Natural killer cell (primary cell): Measurements from ENCODE around the gene PIEZO1. TPM values are rescaled to one million over a fixed set of nuclear protein-coding genes. Genes with fewer than 3 reads are reported as not detected.
A peak's percentile ranks its signal among the peaks of the same experiment; 100 is the strongest.

ENCODE experiments used
- ATAC-seq, 3 donors: fragments of 150-1000 bp in 2 of 3; fragments of 200-7000 bp in 1 of 3; cut with Tn5 transposase; 1 replicate in 1 of 3; 2 replicates in 2 of 3; pipeline ENCODE4 v1.10.0; 2021; ENCODE audit warnings: mild to moderate bottlenecking in 2 of 3, moderate library complexity in 2 of 3
- DNase-seq, 2 donors: peaks; one replicate each; pipeline versions ENCODE4 v3.0.0 to v3.0.0-alpha.2; 2013 to 2021; ENCODE audit warnings: mixed read lengths in 1 of 2
- H3K27ac ChIP-seq: one replicate; pipeline ENCODE4 v1.5.1; 2013; ENCODE audit warnings: mild to moderate bottlenecking, low read length
- H3K27me3 ChIP-seq: one replicate; pipeline ENCODE4 v1.6.1; 2013; ENCODE audit warnings: low read length; ENCODE audit not compliant: control insufficient read depth, insufficient read depth
- H3K36me3 ChIP-seq: one replicate; pipeline ENCODE4 v1.6.1; 2013; ENCODE audit warnings: low read length; ENCODE audit not compliant: control insufficient read depth, insufficient read depth
- H3K4me1 ChIP-seq: one replicate; pipeline ENCODE4 v1.6.1; 2013; ENCODE audit warnings: low read length; ENCODE audit not compliant: control insufficient read depth, insufficient read depth
- H3K4me3 ChIP-seq: one replicate; pipeline ENCODE4 v1.5.1; 2013; ENCODE audit warnings: low read length
- H3K9me3 ChIP-seq: one replicate; pipeline ENCODE4 v1.6.1; 2013; ENCODE audit warnings: low read length; ENCODE audit not compliant: control insufficient read depth, insufficient read depth
- H3K27ac Mint-ChIP-seq, 2 donors: one replicate each; pipeline ENCODE4 v1.8.0; 2022; ENCODE audit warnings: mild to moderate bottlenecking in 2 of 2, mixed read lengths in 2 of 2, moderate library complexity in 1 of 2
- H3K27me3 Mint-ChIP-seq, 2 donors: one replicate each; pipeline ENCODE4 v1.8.0; 2022; ENCODE audit warnings: low read depth in 2 of 2, mixed read lengths in 2 of 2
- H3K36me3 Mint-ChIP-seq: one replicate; pipeline ENCODE4 v1.8.0; 2022; ENCODE audit warnings: mixed read lengths
- H3K4me1 Mint-ChIP-seq, 2 donors: one replicate each; pipeline ENCODE4 v1.8.0; 2022; ENCODE audit warnings: mixed read lengths in 2 of 2
- H3K4me3 Mint-ChIP-seq: one replicate; pipeline ENCODE4 v1.8.0; 2022; ENCODE audit warnings: mild to moderate bottlenecking, moderate library complexity, mixed read lengths
- H3K9me3 Mint-ChIP-seq, 2 donors: one replicate each; pipeline ENCODE4 v1.8.0; 2022; ENCODE audit warnings: mixed read lengths in 2 of 2
- CTCF ChIP-seq: fragments of 200-600 bp; IDR thresholded peaks from one replicate; pipeline ENCODE4 v1.8.0; 2022; ENCODE audit warnings: antibody characterized with exemption
- WGBS: methylation state at CpG from one replicate; pipeline ENCODE4 v1.1.7; 2013; ENCODE audit warnings: missing lambda C conversion rate; ENCODE audit not compliant: insufficient coverage; 5-methylcytosine and 5-hydroxymethylcytosine counted together
- intact Hi-C: fragments of 100-400 bp; cut with micrococcal nuclease; formaldehyde crosslinking; loops from one replicate; pipeline ENCODE4 v1.14.2; 2022
- total RNA-seq, 4 donors: library from RNA; stranded (reverse); fragments of 120-200 nt in 1 of 4; gene quantifications; one replicate each; pipeline versions ENCODE4 v1.2.3 to v1.2.4, GENCODE V29; 2013 to 2022

The PIEZO1 gene
- total RNA-seq, 3 donors from 2014 or later (not counting 1 experiment from before 2014, with no cell fraction given): 172 to 197 (median 183) TPM

- Histone ChIP-seq H3K27ac (no peak overlapping the region), H3K9me3 (no peaks in the 10 kb centered on the region), H3K4me3 (no peak overlapping the region), H3K27me3 (no peaks in the 10 kb centered on the region), H3K36me3 (peaks cover 9% of the 10 kb centered on the region), H3K4me1 (peaks cover 75% of the 10 kb centered on the region)
- Mint-ChIP-seq H3K9me3 (no peaks in the 10 kb centered on the region), H3K4me1 (peaks cover 34 to 43% of the 10 kb centered on the region in 2 donors), H3K27ac (no peak overlapping the region), H3K36me3 (no peaks in the 10 kb centered on the region), H3K4me3 (no peak overlapping the region), H3K27me3 (no peaks in the 10 kb centered on the region)
- no peak for TF ChIP-seq CTCF
- 86% methylated on average over 19 of the region's 24 CpGs for WGBS
- intact Hi-C loops: no loop called here
- no peak for DNase-seq
- ATAC-seq: no peak
Observed at GRCh38 chr16:88768071-88768783, 16.8 kb downstream of the PIEZO1 start.

DNA sequence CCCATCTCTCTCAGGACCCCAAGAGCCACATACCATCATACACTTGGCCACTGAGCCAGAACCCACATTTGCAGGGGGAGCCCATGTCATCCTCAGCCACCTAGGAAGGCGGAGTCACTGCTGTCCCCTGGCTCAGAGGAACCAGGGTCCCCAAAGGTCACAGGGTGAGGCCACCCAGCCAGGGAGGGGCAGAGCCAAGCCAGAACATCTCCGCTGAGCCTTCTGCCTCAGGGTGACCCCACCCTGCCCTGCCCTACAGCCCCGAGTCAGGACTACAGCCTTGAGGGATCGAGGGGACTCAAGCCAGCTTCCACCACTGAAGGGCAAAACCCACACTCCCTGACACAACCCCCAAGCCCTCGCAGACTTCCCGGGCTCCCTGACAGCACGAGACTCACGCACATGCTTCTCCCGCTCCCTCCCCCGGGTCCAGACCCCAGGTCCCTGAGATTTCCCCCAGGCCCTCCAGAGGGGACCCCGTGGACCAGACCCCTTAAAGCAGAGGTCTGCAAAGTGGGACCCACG lies 17.4 kb downstream of the PIEZO1 start:
- H3K36me3 ChIP-seq: peaks cover 9% of the 10 kb centered on the region
- no peak for TF ChIP-seq CTCF
- H3K4me3 Mint-ChIP-seq: no peak overlapping the region
- no peaks in the 10 kb centered on the region for H3K9me3 ChIP-seq
- no peaks in the 10 kb centered on the region for H3K27me3 Mint-ChIP-seq
- intact Hi-C loops: no loop called here
- H3K4me3 ChIP-seq: no peak overlapping the region
- no peak for ATAC-seq
- DNase-seq: no peak
- peaks cover 34 to 42% of the 10 kb centered on the region in 2 donors for H3K4me1 Mint-ChIP-seq
- H3K4me1 ChIP-seq: peaks cover 75% of the 10 kb centered on the region
- H3K9me3 Mint-ChIP-seq: no peaks in the 10 kb centered on the region
- no peak overlapping the region for H3K27ac ChIP-seq
- H3K36me3 Mint-ChIP-seq: no peaks in the 10 kb centered on the region
- WGBS: 83% methylated on average over 12 of the region's 12 CpGs
- peak overlapping the region in 1 of 2 donors; percentile 47 for H3K27ac Mint-ChIP-seq
- no peaks in the 10 kb centered on the region for H3K27me3 ChIP-seq

GRCh38 chr16:88766975-88767374 lies 18.0 kb downstream of the PIEZO1 start:
- H3K36me3 ChIP-seq: peaks cover 9% of the 10 kb centered on the region
- 94% methylated on average over 11 of the region's 11 CpGs for WGBS
- intact Hi-C loops: no loop called here
- Mint-ChIP-seq H3K27me3 (no peaks in the 10 kb centered on the region), H3K36me3 (no peaks in the 10 kb centered on the region), H3K9me3 (no peaks in the 10 kb centered on the region), H3K4me3 (no peak overlapping the region), H3K4me1 (peaks cover 34 to 42% of the 10 kb centered on the region in 2 donors), H3K27ac (peak overlapping the region; percentile 45 to 47)
- H3K4me1 ChIP-seq: peaks cover 71% of the 10 kb centered on the region
- no peak for DNase-seq
- no peaks in the 10 kb centered on the region for H3K27me3 ChIP-seq
- no peak for ATAC-seq
- H3K27ac ChIP-seq: no peak overlapping the region
- TF ChIP-seq CTCF: no peak
- H3K4me3 ChIP-seq: no peak overlapping the region
- no peaks in the 10 kb centered on the region for H3K9me3 ChIP-seq
